Right lobe of liver (tissue), 6 donors: ENCODE results near the gene FAM120C. TPM values are rescaled to one million over a fixed set of nuclear protein-coding genes. Genes with fewer than 3 reads are reported as not detected.
A peak's percentile ranks its signal among the peaks of the same experiment; 100 is the strongest.

Experiments
- ATAC-seq, 4 donors: fragments of 200-7000 bp; cut with Tn5 transposase; one replicate each; pipeline ENCODE4 v1.9.1; 2020; ENCODE audit warnings: mild to moderate bottlenecking in 4 of 4, moderate library complexity in 4 of 4
- DNase-seq, 3 donors: peaks; one replicate each; pipeline ENCODE4 v3.0.0-alpha.2; 2020
- H3K27ac ChIP-seq, 3 donors: fragments of 200-600 bp; one replicate each; pipeline ENCODE4 v1.8.0; 2022
- H3K27me3 ChIP-seq, 2 donors: fragments of 200-600 bp; one replicate each; pipeline ENCODE4 v1.8.0; 2022
- H3K36me3 ChIP-seq, 4 donors: fragments of 200-600 bp; sonication (generic) in 1 of 4; one replicate each; pipeline versions ENCODE4 v1.5.1 to v1.8.0; 2017 to 2022; ENCODE audit warnings: control low read depth in 1 of 4
- H3K4me1 ChIP-seq, 4 donors: fragments of 200-600 bp; sonication (generic) in 1 of 4; one replicate each; pipeline versions ENCODE4 v1.5.1 to v1.8.0; 2017 to 2022; ENCODE audit warnings: control low read depth in 1 of 4
- H3K4me3 ChIP-seq, 3 donors: fragments of 200-600 bp; one replicate each; pipeline ENCODE4 v1.8.0; 2022
- H3K9me3 ChIP-seq, 4 donors: fragments of 200-600 bp; sonication (generic) in 1 of 4; one replicate each; pipeline versions ENCODE4 v1.5.1 to v1.8.0; 2017 to 2022; ENCODE audit warnings: control low read depth in 1 of 4
- POLR2A ChIP-seq: fragments of 450-650 bp; IDR thresholded peaks from one replicate; pipeline ENCODE4 v1.6.1; 2017; ENCODE audit warnings: antibody characterized with exemption, mild to moderate bottlenecking
- WGBS: methylation state at CpG from one replicate; pipeline ENCODE4 v1.1.6; 2018; ENCODE audit warnings: low coverage, low lambda C conversion rate; ENCODE audit not compliant: insufficient coverage; ENCODE audit errors: missing lambda C conversion rate; 5-methylcytosine and 5-hydroxymethylcytosine counted together
- intact Hi-C, 2 donors: fragments of 100-400 bp; cut with DNase I; formaldehyde crosslinking; loops; one replicate each; pipeline versions ENCODE4 v1.11.2 to v1.14.1; 2022
- total RNA-seq, 6 experiments: library from RNA; depleted of rRNA in 2 of 6; stranded (reverse); fragments of >200 nt in 2 of 6; fragmentation: NEBNext Ultra II Directional in 3 of 6; extraction: Animal tissue kit (Norgen Biotek cat#: 25700) in 3 of 6; gene quantifications; one replicate each; pipeline versions ENCODE4 v1.1.0 to v1.2.4, GENCODE V29; 2016 to 2023
- TF ChIP-seq, protein P1 (sequence below), 4 donors: fragments of 200-600 bp in 3 of 4; fragments of 450-650 bp in 1 of 4; IDR thresholded peaks; one replicate each; pipeline versions ENCODE4 v1.5.1 to v1.8.0; 2016 to 2022; ENCODE audit warnings: antibody characterized with exemption in 4 of 4, mild to moderate bottlenecking in 2 of 4
- donor health status: DM: no; HTN: yes; CAD: no.
- donor health status: DM: no; HTN: no; CAD: no.
- donor health status: DM: no; HTN: no; CAD: no.
- donor health status: DM: no; HTN: yes; CAD: no.
- donor health status: DM: no; HTN: yes; CAD: no.

The FAM120C gene
- total RNA-seq, 6 experiments from 2014 or later, result 2.9 to 5.0 (median 4.3) TPM

- no peak for DNase-seq
- H3K9me3 ChIP-seq, result no peaks in the 10 kb centered on the region
- H3K4me3 ChIP-seq, result no peak overlapping the region
- no peaks in the 10 kb centered on the region for H3K36me3 ChIP-seq
- intact Hi-C loops, result no loop called here
- H3K27ac ChIP-seq, result no peak overlapping the region
- no peaks in the 10 kb centered on the region for H3K4me1 ChIP-seq
- WGBS, result 67% methylated on average over 2 of the region's 2 CpGs
- H3K27me3 ChIP-seq, result no peaks in the 10 kb centered on the region
- ATAC-seq, result no peak
- TF ChIP-seq, protein P1, sequence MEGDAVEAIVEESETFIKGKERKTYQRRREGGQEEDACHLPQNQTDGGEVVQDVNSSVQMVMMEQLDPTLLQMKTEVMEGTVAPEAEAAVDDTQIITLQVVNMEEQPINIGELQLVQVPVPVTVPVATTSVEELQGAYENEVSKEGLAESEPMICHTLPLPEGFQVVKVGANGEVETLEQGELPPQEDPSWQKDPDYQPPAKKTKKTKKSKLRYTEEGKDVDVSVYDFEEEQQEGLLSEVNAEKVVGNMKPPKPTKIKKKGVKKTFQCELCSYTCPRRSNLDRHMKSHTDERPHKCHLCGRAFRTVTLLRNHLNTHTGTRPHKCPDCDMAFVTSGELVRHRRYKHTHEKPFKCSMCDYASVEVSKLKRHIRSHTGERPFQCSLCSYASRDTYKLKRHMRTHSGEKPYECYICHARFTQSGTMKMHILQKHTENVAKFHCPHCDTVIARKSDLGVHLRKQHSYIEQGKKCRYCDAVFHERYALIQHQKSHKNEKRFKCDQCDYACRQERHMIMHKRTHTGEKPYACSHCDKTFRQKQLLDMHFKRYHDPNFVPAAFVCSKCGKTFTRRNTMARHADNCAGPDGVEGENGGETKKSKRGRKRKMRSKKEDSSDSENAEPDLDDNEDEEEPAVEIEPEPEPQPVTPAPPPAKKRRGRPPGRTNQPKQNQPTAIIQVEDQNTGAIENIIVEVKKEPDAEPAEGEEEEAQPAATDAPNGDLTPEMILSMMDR (IDR thresholded peaks at IDR 0.05), result no peak
- no peak for TF ChIP-seq POLR2A
Measured at GRCh38 chrX:54093571-54093970, 89.5 kb downstream of the FAM120C start.

DNA sequence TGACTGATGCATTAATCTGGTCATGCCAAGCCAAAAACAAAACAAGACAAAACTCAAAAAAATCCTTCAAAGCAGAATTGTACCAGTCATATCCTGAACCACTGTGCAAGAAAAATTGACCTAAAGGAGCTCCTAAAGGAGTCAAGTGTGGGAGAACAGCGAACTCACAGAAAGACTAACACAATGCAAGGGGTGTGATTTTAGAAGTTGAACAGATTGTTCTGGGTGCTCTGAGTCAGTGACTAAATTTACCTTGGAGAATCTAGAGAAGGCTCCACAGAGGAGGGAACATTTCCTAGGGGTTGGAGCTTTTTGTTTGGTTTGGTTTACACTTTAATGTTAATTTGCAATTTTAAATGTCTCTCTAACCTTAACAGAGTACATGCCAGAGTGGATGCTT, 89.9 kb downstream of the FAM120C start:
- Histone ChIP-seq H3K9me3 (no peaks in the 10 kb centered on the region), H3K27me3 (no peaks in the 10 kb centered on the region), H3K4me3 (no peak overlapping the region), H3K4me1 (no peaks in the 10 kb centered on the region), H3K27ac (no peak overlapping the region), H3K36me3 (no peaks in the 10 kb centered on the region)
- DNase-seq (no peak), ATAC-seq (no peak)
- TF ChIP-seq POLR2A, result no peak
- TF ChIP-seq, protein P1 (IDR thresholded peaks at IDR 0.05), result no peak
- WGBS, result 45% methylated on average over 1 of the region's 1 CpG
- intact Hi-C loops, result no loop called here

GRCh38 chrX:54090880-54091279, 92.2 kb downstream of the FAM120C start:
- ATAC-seq, result peak in 2 of 4 donors; percentile 20 to 78
- no peak for DNase-seq
- no peaks in the 10 kb centered on the region for H3K36me3 ChIP-seq
- 51% methylated on average over 2 of the region's 2 CpGs for WGBS
- no peaks in the 10 kb centered on the region for H3K4me1 ChIP-seq
- no peaks in the 10 kb centered on the region for H3K9me3 ChIP-seq
- H3K27me3 ChIP-seq, result no peaks in the 10 kb centered on the region
- intact Hi-C loops, result no loop called here
- no peak overlapping the region for H3K4me3 ChIP-seq
- no peak for TF ChIP-seq POLR2A
- TF ChIP-seq, protein P1 (IDR thresholded peaks at IDR 0.05), result no peak
- H3K27ac ChIP-seq, result no peak overlapping the region

- Histone ChIP-seq H3K4me3 (no peak overlapping the region), H3K4me1 (no peaks in the 10 kb centered on the region), H3K27ac (no peak overlapping the region), H3K27me3 (no peaks in the 10 kb centered on the region), H3K9me3 (no peaks in the 10 kb centered on the region), H3K36me3 (peaks cover 0 to 5% (median 0%) of the 10 kb centered on the region in 4 donors)
- 77% methylated on average over 2 of the region's 2 CpGs for WGBS
- intact Hi-C loops, result no loop called here
- TF ChIP-seq, protein P1 (IDR thresholded peaks at IDR 0.05), result no peak
- no peak for TF ChIP-seq POLR2A
- ATAC-seq (no peak), DNase-seq (no peak)
Measured at GRCh38 chrX:54089191-54089590, 93.9 kb downstream of the FAM120C start.

DNA sequence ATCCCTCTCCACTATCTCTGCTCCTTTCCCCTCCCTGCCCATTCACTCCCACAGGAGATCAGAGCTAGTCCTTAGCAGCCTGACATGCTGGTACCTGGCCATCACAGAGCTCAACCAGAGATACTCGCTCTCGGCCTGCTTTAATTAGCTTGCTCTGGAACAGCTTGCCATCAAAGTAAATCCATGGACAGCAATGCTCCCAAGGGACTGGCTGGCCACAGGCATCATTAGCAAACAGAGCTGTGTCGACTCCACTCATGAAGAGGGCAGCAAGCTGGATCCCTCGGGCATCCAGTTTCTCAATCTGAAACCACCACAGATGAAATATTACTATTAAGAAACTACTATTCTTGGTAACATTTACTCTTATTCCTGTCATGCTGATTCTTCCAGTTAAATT, 95.4 kb downstream of the FAM120C start:
- TF ChIP-seq, protein P1 (IDR thresholded peaks at IDR 0.05), result no peak
- TF ChIP-seq POLR2A, result no peak
- H3K4me3 ChIP-seq, result no peak overlapping the region
- ATAC-seq (no peak), DNase-seq (no peak)
- intact Hi-C loops, result no loop called here
- H3K36me3 ChIP-seq, result peaks cover 0 to 5% (median 0%) of the 10 kb centered on the region in 4 donors
- H3K27me3 ChIP-seq, result no peaks in the 10 kb centered on the region
- WGBS, result 71% methylated on average over 4 of the region's 4 CpGs
- no peak overlapping the region for H3K27ac ChIP-seq
- no peaks in the 10 kb centered on the region for H3K4me1 ChIP-seq
- no peaks in the 10 kb centered on the region for H3K9me3 ChIP-seq
